ENCODE measurements around the gene FCRLA. TPM values are rescaled to one million over a fixed set of nuclear protein-coding genes. Genes with fewer than 3 reads are reported as not detected.

FCRLA gene
- total RNA-seq, 2 experiments from 2014 or later = 0.17 to 0.51 TPM

DNA sequence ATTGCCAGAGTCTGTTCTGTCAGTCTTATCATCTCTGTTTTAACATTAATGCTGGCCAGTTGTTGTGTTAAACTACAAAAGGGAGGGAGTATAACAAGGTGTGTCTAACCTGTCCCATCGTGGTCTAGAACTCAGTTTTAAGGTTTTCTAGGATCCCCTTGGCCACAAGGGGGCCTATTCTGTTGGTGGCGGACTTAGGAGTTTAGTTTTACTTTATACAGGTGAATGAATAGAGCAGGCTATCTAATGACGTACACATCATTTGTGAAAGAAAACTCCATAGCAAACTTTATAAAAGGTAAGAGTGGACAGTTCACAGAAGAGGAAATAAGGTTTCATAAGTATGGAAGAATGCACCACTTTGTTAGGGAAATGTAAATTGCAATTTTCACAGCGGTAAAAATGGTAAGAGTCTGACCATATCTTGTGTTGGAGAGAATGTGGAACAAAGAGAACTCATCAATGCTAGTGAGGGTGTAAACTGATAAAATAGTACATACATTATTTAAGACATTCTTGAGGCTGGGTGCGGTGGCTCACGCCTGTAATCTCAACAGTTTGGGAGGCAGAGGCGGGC lies 56.6 kb downstream of the FCRLA start:
- DNase-seq (no peak), ATAC-seq (ENCODE audit: low read depth) (peak; percentile 51)
- POLR2A ChIA-PET = interaction anchor here (1.0 kb wide), 1 partner anchor 11 kb away, joined by 3 read pairs; no protein-coding TSS in a partner anchor
- peaks cover 5% of the 10 kb centered on the region for H3K36me3 Mint-ChIP-seq
- peak overlapping the region; percentile 37 for H3K27ac Mint-ChIP-seq
- H3K4me3 Mint-ChIP-seq = peak overlapping the region; percentile 61
- no peaks in the 10 kb centered on the region for H3K9me3 Mint-ChIP-seq
- no peaks in the 10 kb centered on the region for H3K27me3 Mint-ChIP-seq
- H3K4me1 Mint-ChIP-seq = peaks cover 34% of the 10 kb centered on the region

Other genes with a start within 250 kb of the FCRLA start
- 1 to 10 TPM; 1.3 to 2.4 TPM for gene FCGR2A, start 201.8 kb upstream of the FCRLA start, total RNA-seq
- gene HSPA6, start 182.7 kb upstream of the FCRLA start, total RNA-seq = 1 to 10 TPM; 1.2 to 1.4 TPM
- gene FCGR3A, start 157.4 kb upstream of the FCRLA start, total RNA-seq = 1 to 10 TPM; 1.9 to 2.3 TPM
- gene FCGR3B, start 76.1 kb upstream of the FCRLA start, total RNA-seq = not detected
- under 1 TPM; 0.23 to 0.33 TPM for gene FCGR2B, start 44.1 kb upstream of the FCRLA start, total RNA-seq
- under 1 TPM; 0.74 to 0.97 TPM for gene FCRLB, start 14.3 kb downstream of the FCRLA start, total RNA-seq
- gene DUSP12, start 42.6 kb downstream of the FCRLA start, total RNA-seq = 10 to 100 TPM; 28.7 to 32.2 TPM
- 10 to 100 TPM; 18.5 to 20.0 TPM for gene ATF6, start 59.1 kb downstream of the FCRLA start, total RNA-seq